GM13976 (cell line): ENCODE results near the gene HDLBP.

ENCODE experiments used
- DNase-seq: peaks from one replicate; pipeline ENCODE4 v3.0.0; 2012; ENCODE audit warnings: low spot score
- in situ Hi-C: fragments of 300-500 bp; cut with MboI; formaldehyde crosslinking; loops from one replicate; pipeline ENCODE4 v1.12.0; 2022; ENCODE audit warnings: low sequenced_read_pairs, mixed read lengths, inconsistent platforms; ENCODE audit not compliant: unreplicated experiment
- TF ChIP-seq, protein P1 (sequence below): IDR thresholded peaks from 2 replicates; pipeline ENCODE4 v1.5.1; 2012; ENCODE audit warnings: borderline replicate concordance, mild to moderate bottlenecking; ENCODE audit not compliant: insufficient read depth; ENCODE audit errors: extremely low read depth, missing control alignments, control extremely low read depth

Gene HDLBP

GRCh38 chr2:241239552-241240202 is 75.8 kb downstream of the HDLBP start:
- in situ Hi-C loops: no loop called here
- TF ChIP-seq, protein P1, sequence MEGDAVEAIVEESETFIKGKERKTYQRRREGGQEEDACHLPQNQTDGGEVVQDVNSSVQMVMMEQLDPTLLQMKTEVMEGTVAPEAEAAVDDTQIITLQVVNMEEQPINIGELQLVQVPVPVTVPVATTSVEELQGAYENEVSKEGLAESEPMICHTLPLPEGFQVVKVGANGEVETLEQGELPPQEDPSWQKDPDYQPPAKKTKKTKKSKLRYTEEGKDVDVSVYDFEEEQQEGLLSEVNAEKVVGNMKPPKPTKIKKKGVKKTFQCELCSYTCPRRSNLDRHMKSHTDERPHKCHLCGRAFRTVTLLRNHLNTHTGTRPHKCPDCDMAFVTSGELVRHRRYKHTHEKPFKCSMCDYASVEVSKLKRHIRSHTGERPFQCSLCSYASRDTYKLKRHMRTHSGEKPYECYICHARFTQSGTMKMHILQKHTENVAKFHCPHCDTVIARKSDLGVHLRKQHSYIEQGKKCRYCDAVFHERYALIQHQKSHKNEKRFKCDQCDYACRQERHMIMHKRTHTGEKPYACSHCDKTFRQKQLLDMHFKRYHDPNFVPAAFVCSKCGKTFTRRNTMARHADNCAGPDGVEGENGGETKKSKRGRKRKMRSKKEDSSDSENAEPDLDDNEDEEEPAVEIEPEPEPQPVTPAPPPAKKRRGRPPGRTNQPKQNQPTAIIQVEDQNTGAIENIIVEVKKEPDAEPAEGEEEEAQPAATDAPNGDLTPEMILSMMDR: no peak
- DNase-seq: no peak

DNA sequence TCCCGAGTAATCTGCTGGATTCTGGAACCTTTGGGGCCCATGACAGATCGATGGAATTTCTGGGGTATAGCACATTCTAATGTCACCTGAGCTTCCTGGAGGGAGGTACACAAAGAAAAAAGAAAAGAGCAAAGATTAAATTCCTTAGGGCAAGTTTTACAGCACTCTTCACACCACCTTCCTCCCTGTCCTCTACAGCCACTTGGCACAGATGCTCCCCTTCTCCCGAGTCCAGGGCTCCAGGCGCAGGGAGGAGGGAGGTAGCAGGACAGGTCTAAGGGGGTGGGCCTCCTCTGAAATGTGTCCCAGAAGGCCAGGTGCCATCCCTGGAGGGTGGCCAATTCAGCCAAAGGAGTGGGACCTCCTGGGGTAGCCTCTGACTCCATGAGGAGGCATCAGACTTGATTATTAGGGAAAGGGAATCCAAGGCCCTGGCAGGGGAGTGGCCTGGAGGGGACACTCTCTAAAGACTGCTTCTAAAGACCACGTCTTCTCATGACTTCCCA is 76.7 kb downstream of the HDLBP start:
- TF ChIP-seq, protein P1: no peak
- in situ Hi-C loops: no loop called here

DNA sequence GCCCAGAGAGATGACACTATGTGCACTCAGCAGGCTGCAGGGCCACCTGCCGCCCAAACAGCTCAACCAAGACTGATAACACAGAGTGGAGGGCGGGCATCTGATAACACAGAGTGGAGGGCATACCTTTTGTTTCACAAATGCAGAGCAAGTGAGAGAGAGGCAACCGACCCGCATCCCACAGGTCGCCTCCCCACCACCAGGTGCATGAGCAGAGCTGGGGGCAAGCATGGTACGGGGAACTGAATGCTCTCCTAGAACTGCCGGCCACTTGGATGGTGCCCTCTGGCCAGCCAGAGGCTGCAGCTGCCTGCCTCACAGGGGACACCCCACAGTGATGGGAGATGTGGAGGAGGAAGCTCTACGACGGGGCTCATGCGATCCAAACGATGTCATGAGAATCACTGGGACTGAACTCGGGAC is 77.5 kb downstream of the HDLBP start:
- DNase-seq: no peak
- in situ Hi-C loops: no loop called here
- TF ChIP-seq, protein P1: no peak

More for the DNA sequence above, 76.7 kb downstream of the HDLBP start:
- DNase-seq: no peak

DNA sequence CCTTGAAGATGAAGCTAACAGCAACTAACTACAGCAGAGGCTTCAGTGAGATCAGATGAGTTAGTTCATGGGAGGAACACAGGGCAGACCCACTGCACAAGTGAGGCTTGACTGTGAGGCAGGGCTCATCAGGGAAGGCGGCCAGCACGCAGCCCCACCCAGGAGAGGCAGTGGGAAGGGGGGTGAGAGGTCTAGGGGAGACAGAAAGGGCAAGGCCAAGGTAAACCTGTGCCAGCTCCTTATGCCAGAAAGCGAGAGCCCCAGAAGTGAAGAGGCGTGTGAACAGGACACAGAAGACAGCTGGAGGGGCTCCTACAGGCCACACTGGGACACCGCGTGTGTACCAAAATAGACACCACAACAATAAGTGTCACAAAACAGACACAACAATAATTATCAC is 78.4 kb downstream of the HDLBP start:
- in situ Hi-C loops: no loop called here
- TF ChIP-seq, protein P1: no peak
- DNase-seq: no peak

GRCh38 chr2:241235859-241236593 is 79.4 kb downstream of the HDLBP start:
- DNase-seq: no peak
- in situ Hi-C loops: no loop called here
- TF ChIP-seq, protein P1: no peak

- TF ChIP-seq, protein P1: no peak
- in situ Hi-C loops: no loop called here
- no peak for DNase-seq
Observed at GRCh38 chr2:241234962-241235740, 80.3 kb downstream of the HDLBP start.
